Activated T-helper 17 cell treated with anti-CD3 and anti-CD28 coated beads, Interleukin-2, amount 50 U/mL, for 72 hours (primary cell): Measurements from ENCODE around the gene EHBP1. TPM values are rescaled to one million over a fixed set of nuclear protein-coding genes. Genes with fewer than 3 reads are reported as not detected.
"Not testable (repeated sequence)": the region's sequence is repeated elsewhere in the genome, so short reads cannot be mapped to it uniquely, and the experiment has no call there.

Experiments
- ATAC-seq: fragments of 150-1000 bp; cut with Tn5 transposase; replicated peaks from 2 replicates; pipeline ENCODE4 v1.10.0; 2021; ENCODE audit warnings: mild to moderate bottlenecking, moderate library complexity
- H3K27ac Mint-ChIP-seq: one replicate; pipeline ENCODE4 v1.8.0; 2022; ENCODE audit warnings: mixed read lengths
- H3K27me3 Mint-ChIP-seq: one replicate; pipeline ENCODE4 v1.8.0; 2022; ENCODE audit warnings: mixed read lengths
- H3K36me3 Mint-ChIP-seq: one replicate; pipeline ENCODE4 v1.8.0; 2022; ENCODE audit warnings: low read depth, mild to moderate bottlenecking, mixed read lengths
- H3K4me1 Mint-ChIP-seq: one replicate; pipeline ENCODE4 v1.8.0; 2022; ENCODE audit warnings: mixed read lengths
- H3K4me3 Mint-ChIP-seq: one replicate; pipeline ENCODE4 v1.8.0; 2022; ENCODE audit warnings: mild to moderate bottlenecking, mixed read lengths
- H3K9me3 Mint-ChIP-seq: one replicate; pipeline ENCODE4 v1.8.0; 2022; ENCODE audit warnings: mixed read lengths
- total RNA-seq, 2 donors: library from RNA; stranded (reverse); gene quantifications; one replicate each; pipeline ENCODE4 v1.2.3, GENCODE V29; 2022

Gene EHBP1
- total RNA-seq, 2 donors from 2014 or later: 21.5 to 22.0 TPM

DNA sequence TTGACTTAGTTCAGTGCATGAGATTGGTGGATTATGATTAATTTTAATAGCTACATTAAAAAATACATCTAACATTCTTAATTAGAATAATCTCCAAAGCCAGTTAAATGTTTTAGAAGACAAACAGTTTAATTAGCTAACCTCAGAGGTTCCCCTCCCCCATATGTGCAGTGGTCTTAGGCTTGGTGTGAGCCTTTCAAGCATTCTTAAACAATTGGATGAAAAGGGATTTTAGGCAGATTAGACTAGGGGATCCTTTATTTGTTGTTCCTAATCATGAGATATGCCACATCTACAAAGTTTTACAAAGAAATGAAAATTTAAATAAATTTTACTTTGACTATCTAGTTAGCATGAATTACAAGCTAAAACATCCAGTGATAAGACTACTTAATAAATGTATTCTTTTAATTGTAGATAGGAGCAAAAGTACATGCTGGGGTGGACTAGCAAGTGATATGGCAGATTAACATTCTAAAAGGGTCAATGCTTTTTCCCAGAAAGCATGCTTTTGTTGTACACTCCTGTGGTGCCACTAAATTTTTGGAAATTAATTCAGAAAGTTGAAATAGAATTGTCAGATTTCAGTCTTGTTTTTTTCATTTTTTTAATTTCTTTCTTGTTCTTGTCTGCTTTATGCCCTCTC, 302.4 kb downstream of the EHBP1 start:
- Mint-ChIP-seq H3K4me1 (no peaks in the 10 kb centered on the region), H3K4me3 (no peak overlapping the region), H3K27ac (no peak overlapping the region), H3K27me3 (no peaks in the 10 kb centered on the region), H3K9me3 (no peaks in the 10 kb centered on the region), H3K36me3 (peaks cover 16% of the 10 kb centered on the region)
- no peak for ATAC-seq

- Mint-ChIP-seq H3K27ac (no peak overlapping the region), H3K9me3 (no peaks in the 10 kb centered on the region), H3K36me3 (peaks cover 24% of the 10 kb centered on the region), H3K4me1 (no peaks in the 10 kb centered on the region), H3K27me3 (no peaks in the 10 kb centered on the region), H3K4me3 (no peak overlapping the region)
- ATAC-seq: no peak
Measured at GRCh38 chr2:63008838-63009237, 303.3 kb downstream of the EHBP1 start.

- peaks cover 19% of the 10 kb centered on the region for H3K36me3 Mint-ChIP-seq
- H3K27ac Mint-ChIP-seq: no peak overlapping the region
- H3K9me3 Mint-ChIP-seq: no peaks in the 10 kb centered on the region
- H3K4me1 Mint-ChIP-seq: no peaks in the 10 kb centered on the region
- no peaks in the 10 kb centered on the region for H3K27me3 Mint-ChIP-seq
- no peak overlapping the region for H3K4me3 Mint-ChIP-seq
- no peak for ATAC-seq
Measured at GRCh38 chr2:63009490-63009889, 304.0 kb downstream of the EHBP1 start.

- H3K27me3 Mint-ChIP-seq: no peaks in the 10 kb centered on the region
- no peak for ATAC-seq
- H3K27ac Mint-ChIP-seq: no peak overlapping the region
- peaks cover 14% of the 10 kb centered on the region for H3K36me3 Mint-ChIP-seq
- H3K4me1 Mint-ChIP-seq: no peaks in the 10 kb centered on the region
- H3K4me3 Mint-ChIP-seq: no peak overlapping the region
- no peaks in the 10 kb centered on the region for H3K9me3 Mint-ChIP-seq
Measured at GRCh38 chr2:63012541-63012940, 307.0 kb downstream of the EHBP1 start.

GRCh38 chr2:63013438-63013837, 307.9 kb downstream of the EHBP1 start:
- Mint-ChIP-seq H3K27me3 (no peaks in the 10 kb centered on the region), H3K36me3 (peaks cover 14% of the 10 kb centered on the region), H3K27ac (no peak overlapping the region), H3K9me3 (no peaks in the 10 kb centered on the region), H3K4me3 (no peak overlapping the region), H3K4me1 (no peaks in the 10 kb centered on the region)
- no peak for ATAC-seq

GRCh38 chr2:63015389-63015788, 309.9 kb downstream of the EHBP1 start:
- Mint-ChIP-seq H3K27me3 (no peaks in the 10 kb centered on the region), H3K4me1 (no peaks in the 10 kb centered on the region), H3K36me3 (peaks cover 14% of the 10 kb centered on the region), H3K4me3 (no peak overlapping the region), H3K27ac (no peak overlapping the region), H3K9me3 (no peaks in the 10 kb centered on the region)
- no peak for ATAC-seq

- Mint-ChIP-seq H3K4me3 (no peak overlapping the region), H3K27me3 (no peaks in the 10 kb centered on the region), H3K4me1 (no peaks in the 10 kb centered on the region), H3K36me3 (peaks cover 15% of the 10 kb centered on the region), H3K27ac (no peak overlapping the region), H3K9me3 (no peaks in the 10 kb centered on the region)
- ATAC-seq: no peak
Measured at GRCh38 chr2:63018439-63018838, 312.9 kb downstream of the EHBP1 start.

DNA sequence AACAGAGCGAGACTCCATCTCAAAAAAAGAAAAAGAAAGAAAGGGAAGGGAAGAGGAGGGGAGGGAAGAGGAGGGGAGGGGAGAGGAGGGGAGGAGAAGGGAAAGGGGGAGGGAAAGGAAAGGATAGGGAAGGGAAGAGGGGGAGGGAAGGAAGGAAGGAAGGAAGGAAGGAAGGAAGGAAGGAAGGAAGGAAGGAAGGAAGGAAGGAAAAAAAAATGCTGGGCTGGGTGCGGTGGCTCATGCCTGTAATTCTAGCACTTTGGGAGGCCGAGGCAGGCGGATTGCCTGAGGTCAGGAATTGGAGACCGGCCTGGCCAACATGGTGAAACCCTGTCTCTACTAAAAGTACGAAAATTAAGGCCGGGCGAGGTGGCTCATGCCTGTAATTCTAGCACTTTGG, 314.2 kb downstream of the EHBP1 start:
- ATAC-seq, H3K4me1 Mint-ChIP-seq, H3K27me3 Mint-ChIP-seq, H3K27ac Mint-ChIP-seq, H3K4me3 Mint-ChIP-seq, H3K9me3 Mint-ChIP-seq: not testable (repeated sequence)
- peaks cover 12% of the 10 kb centered on the region for H3K36me3 Mint-ChIP-seq

- H3K36me3 Mint-ChIP-seq: peaks cover 24% of the 10 kb centered on the region
- H3K4me3 Mint-ChIP-seq: no peak overlapping the region
- no peak for ATAC-seq
- no peaks in the 10 kb centered on the region for H3K27me3 Mint-ChIP-seq
- no peaks in the 10 kb centered on the region for H3K9me3 Mint-ChIP-seq
- no peak overlapping the region for H3K27ac Mint-ChIP-seq
- no peaks in the 10 kb centered on the region for H3K4me1 Mint-ChIP-seq
Measured at GRCh38 chr2:63023444-63023843, 317.9 kb downstream of the EHBP1 start.

GRCh38 chr2:63027220-63027619, 321.7 kb downstream of the EHBP1 start:
- ATAC-seq: no peak
- no peaks in the 10 kb centered on the region for H3K27me3 Mint-ChIP-seq
- no peak overlapping the region for H3K4me3 Mint-ChIP-seq
- no peaks in the 10 kb centered on the region for H3K9me3 Mint-ChIP-seq
- H3K4me1 Mint-ChIP-seq: no peaks in the 10 kb centered on the region
- H3K27ac Mint-ChIP-seq: no peak overlapping the region
- H3K36me3 Mint-ChIP-seq: peaks cover 17% of the 10 kb centered on the region

- Mint-ChIP-seq H3K27ac (no peak overlapping the region), H3K27me3 (no peaks in the 10 kb centered on the region), H3K4me1 (no peaks in the 10 kb centered on the region), H3K36me3 (peaks cover 12% of the 10 kb centered on the region), H3K9me3 (no peaks in the 10 kb centered on the region), H3K4me3 (no peak overlapping the region)
- ATAC-seq: no peak
Measured at GRCh38 chr2:63029058-63029457, 323.5 kb downstream of the EHBP1 start.

- H3K27ac Mint-ChIP-seq: no peak overlapping the region
- no peak for ATAC-seq
- no peaks in the 10 kb centered on the region for H3K4me1 Mint-ChIP-seq
- H3K36me3 Mint-ChIP-seq: no peaks in the 10 kb centered on the region
- no peaks in the 10 kb centered on the region for H3K9me3 Mint-ChIP-seq
- peaks cover 3% of the 10 kb centered on the region for H3K27me3 Mint-ChIP-seq
- no peak overlapping the region for H3K4me3 Mint-ChIP-seq
Measured at GRCh38 chr2:63034526-63034925, 329.0 kb downstream of the EHBP1 start.

- Mint-ChIP-seq H3K4me3 (no peak overlapping the region), H3K27ac (no peak overlapping the region), H3K9me3 (no peaks in the 10 kb centered on the region), H3K27me3 (peaks cover 3% of the 10 kb centered on the region), H3K36me3 (no peaks in the 10 kb centered on the region), H3K4me1 (no peaks in the 10 kb centered on the region)
- ATAC-seq: no peak
Measured at GRCh38 chr2:63035169-63035568, 329.7 kb downstream of the EHBP1 start.

- no peaks in the 10 kb centered on the region for H3K36me3 Mint-ChIP-seq
- no peak overlapping the region for H3K27ac Mint-ChIP-seq
- ATAC-seq: no peak
- peaks cover 3% of the 10 kb centered on the region for H3K27me3 Mint-ChIP-seq
- H3K9me3 Mint-ChIP-seq: no peaks in the 10 kb centered on the region
- H3K4me1 Mint-ChIP-seq: no peaks in the 10 kb centered on the region
- H3K4me3 Mint-ChIP-seq: no peak overlapping the region
Measured at GRCh38 chr2:63035660-63036059, 330.1 kb downstream of the EHBP1 start.

- peaks cover 3% of the 10 kb centered on the region for H3K27me3 Mint-ChIP-seq
- no peaks in the 10 kb centered on the region for H3K9me3 Mint-ChIP-seq
- H3K36me3 Mint-ChIP-seq: no peaks in the 10 kb centered on the region
- no peak overlapping the region for H3K27ac Mint-ChIP-seq
- H3K4me3 Mint-ChIP-seq: no peak overlapping the region
- no peak for ATAC-seq
- H3K4me1 Mint-ChIP-seq: no peaks in the 10 kb centered on the region
Measured at GRCh38 chr2:63038034-63038433, 332.5 kb downstream of the EHBP1 start.

DNA sequence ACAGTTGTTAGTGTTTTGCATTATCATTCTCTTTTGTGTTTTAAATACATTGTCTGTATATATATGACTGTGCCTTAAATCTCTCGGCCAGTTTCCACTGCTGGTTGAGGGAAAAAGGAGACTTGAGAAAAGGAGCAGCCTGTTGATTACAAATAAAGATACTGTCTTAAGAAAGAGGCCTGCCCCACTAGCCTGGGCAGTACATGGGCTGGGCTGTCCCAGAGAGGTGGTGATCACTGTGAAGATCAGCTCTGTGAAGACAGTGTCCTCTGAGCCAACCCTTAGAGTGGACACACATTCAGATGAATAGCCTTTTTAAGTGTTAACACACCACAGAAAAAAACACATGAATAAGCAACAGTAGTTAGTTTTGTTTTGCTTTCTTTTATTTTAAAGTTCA, 335.1 kb downstream of the EHBP1 start:
- Mint-ChIP-seq H3K27ac (no peak overlapping the region), H3K9me3 (no peaks in the 10 kb centered on the region), H3K36me3 (peaks cover 21% of the 10 kb centered on the region), H3K4me1 (no peaks in the 10 kb centered on the region), H3K27me3 (peaks cover 11% of the 10 kb centered on the region), H3K4me3 (no peak overlapping the region)
- no peak for ATAC-seq
